DMS153 treated with DMSO at 0.1 percent for 48 hours (cell line): ENCODE measurements around the gene TMEM79.
"Not testable (repeated sequence)": the region's sequence is repeated elsewhere in the genome, so short reads cannot be mapped to it uniquely, and the experiment has no call there.

Source experiments
- DNase-seq: peaks from one replicate; lab custom pipeline; 2025; ENCODE audit not compliant: unreplicated experiment; lab: John Stamatoyannopoulos, UW

TMEM79 gene

DNA sequence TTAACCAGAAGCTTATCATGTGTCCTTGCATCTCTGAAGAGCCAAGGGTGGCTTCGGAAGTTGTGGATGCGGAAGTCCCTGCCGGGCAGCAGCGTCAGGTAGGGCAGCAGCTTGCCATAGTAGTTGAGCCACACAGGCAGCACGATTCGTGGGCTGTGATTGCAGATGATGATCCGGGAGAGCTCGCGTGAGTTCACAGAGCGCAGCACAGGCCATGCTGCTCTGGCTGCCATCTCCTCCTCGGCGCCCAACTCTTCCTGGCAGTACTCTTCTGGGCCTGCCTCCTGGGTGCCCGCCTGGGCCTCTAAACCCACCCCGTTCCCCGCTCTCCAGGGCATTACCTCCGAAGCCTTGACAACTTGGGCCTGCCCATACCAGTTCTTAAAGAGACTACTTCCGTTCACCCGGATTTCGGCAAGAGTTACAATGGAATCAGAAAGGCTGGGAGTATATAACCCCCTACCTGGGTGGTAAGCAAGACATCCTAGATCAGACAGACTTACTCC lies 14.8 kb downstream of the TMEM79 start, which contains the start of gene VHLL:
Gene VHLL (minus strand): TSS at position 456 of the 506 bp plus-strand sequence. CDS start 118 bp downstream, at position 338.
- DNase-seq: no peak

DNA sequence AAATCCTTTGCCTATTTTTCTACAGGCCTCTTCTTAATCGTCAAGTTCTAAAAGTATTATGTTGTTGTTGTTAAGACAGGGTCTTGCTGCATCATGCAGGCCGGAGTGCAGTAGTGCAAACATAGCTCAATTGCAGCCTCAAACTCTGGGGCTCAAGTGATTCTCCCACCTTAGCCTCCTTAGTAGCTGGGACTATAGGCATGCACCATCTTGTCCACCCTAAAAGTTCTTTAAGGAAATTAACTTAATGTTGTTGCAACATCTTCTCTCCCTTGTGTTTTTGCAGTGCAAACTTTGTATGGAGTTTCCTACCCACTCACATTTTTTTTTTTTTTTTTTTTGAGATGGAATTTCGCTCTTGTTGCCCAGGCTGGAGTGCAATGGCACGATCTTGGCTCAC lies 19.1 kb downstream of the TMEM79 start:
- DNase-seq: no peak

DNA sequence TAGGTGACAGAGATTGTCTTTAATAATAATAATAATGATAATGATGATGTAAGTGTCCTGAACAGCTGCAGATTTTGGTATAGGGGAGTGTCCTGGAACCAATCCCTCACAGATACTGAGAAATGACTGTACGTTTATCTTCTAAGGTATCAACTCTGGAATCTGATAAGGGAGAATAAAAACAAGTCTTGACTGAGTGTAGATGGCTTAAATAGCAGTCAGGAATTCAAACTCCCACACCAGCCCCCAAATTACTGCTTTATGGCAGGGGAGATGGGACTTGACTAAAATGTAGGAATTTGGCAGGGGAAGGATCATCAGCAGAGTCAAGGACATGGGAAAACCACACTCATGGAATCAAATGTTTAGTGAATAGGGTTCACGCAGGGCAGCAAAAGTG lies 21.1 kb downstream of the TMEM79 start:
- no peak for DNase-seq

DNA sequence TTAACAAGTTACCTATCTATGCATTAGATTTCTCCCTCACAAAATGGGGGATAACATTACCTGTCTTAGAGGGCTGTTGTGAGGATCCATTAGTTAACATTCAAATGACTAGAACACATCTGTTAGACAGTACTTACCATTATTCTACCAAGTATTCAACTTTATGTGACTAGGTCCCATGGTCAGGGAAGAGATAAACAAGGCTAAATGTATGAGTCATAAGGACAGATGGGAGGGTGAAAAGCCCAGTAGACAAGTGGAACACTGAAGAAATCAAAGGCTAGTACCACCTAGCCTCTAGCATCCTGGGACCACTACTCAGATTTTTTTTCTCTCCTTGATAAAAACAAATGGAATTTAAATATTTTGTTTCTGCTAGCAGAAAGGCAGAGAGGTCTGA lies 24.0 kb downstream of the TMEM79 start:
- DNase-seq: no peak

DNA sequence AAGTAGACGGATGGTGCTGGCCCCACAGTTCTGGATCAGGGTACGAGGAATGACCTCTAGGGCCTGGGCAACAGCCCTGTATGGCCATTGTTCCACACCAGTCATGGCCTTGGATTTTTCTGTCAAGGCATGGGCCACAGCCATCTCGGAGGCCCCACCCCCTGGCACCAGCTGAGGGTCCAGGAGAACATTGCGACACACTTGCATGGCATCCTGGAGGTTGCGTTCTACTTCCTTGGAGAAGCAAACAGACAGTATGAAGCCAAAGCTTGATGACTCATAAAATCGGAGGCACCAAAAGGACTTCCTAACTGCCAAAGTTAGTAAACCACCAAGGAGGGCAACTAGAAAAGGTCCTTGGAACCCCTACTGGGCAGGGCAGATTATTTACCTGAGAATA lies 26.8 kb downstream of the TMEM79 start:
- DNase-seq: no peak

DNA sequence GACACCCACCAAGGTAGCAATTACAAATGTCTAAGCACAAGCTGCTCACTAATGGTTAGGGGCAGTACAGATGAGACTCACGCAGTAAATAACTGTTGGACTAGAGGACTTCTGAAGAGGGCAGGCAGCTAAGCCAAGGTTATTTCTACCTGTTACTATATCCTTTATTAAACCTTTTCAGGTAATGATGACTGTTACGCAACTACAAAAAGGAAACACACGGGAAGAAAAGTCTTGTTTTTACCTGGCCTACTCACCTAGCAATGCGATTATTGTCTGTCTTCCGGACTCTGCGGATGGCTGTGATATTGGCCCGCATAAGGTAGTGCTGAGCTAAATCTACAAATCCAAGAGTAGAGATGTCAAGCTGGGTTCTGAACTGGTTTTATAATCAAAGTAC lies 32.8 kb downstream of the TMEM79 start:
- DNase-seq: no peak

DNA sequence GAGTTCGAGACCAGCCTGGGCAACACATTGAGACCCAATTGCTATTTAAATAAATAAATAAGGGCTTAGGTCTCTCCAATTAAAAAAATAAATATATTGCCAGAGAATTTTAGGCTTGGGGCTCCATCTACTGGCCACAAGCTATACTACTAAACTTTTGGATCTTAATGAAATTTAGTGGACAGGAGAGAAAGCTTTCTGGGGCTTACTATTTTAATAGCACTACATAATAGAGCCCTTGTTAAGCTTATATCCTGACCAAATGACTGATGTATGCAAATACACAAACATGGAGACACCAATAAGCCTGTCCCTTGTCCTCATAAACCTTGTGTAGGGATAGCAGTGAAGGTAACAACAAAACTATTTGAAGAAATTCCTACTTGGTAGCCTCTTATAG lies 35.5 kb downstream of the TMEM79 start:
- DNase-seq: no peak

DNA sequence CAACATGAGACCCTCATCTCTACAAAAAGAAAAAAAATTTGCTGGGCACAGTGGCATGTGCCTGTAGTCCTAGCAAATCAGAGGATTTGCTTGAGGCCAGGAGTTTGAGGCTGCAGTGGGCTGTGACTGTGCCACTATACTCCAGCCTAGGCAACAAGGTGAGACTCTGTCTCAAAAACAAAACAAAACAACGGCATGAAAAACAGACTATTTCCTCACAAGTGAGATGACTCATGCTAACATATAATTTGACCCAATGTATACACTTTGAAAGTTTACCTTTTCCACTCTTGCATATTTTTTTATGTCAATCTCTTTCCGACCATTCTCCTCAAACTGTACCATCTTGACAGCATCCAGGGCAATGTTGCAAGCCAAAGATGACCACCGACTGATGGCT lies 36.4 kb downstream of the TMEM79 start:
- no peak for DNase-seq

DNA sequence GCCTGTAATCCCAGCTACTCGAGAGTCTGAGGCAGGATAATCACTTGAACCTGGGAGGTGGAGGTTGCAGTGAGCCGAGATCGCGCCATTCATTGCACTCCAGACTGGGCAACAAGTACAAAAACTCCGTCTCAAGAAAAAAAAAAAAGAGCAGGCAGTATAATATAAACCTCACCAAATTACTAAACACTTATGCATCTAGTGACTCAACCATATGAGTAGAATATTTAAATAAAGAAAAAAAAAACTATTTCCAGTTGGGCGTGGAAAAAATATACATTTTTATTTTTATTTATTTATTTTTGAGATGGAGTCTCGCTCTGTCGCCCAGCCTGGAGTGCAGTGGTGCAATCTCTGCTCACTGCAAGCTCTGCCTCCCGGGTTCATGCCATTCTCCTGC lies 39.1 kb downstream of the TMEM79 start:
- not testable (repeated sequence) for DNase-seq

DNA sequence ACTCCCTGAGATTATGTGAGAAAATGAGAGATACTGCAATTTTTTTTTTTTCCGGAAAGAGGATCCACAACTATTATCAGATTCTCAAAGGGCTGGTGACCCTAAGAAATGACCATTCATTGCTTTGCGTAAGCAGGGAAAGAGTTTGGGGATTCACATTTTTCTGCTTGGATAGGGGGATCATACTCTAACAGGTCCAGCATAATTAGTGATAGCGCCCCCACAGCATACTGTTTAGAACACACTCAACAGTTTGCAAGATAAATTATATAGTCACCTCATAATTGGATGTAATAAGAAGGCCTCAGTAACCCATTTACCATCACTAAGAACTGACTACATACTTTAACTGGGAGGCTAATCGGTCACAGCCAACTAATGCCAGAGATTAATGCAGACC lies 52.1 kb downstream of the TMEM79 start:
- DNase-seq: no peak

DNA sequence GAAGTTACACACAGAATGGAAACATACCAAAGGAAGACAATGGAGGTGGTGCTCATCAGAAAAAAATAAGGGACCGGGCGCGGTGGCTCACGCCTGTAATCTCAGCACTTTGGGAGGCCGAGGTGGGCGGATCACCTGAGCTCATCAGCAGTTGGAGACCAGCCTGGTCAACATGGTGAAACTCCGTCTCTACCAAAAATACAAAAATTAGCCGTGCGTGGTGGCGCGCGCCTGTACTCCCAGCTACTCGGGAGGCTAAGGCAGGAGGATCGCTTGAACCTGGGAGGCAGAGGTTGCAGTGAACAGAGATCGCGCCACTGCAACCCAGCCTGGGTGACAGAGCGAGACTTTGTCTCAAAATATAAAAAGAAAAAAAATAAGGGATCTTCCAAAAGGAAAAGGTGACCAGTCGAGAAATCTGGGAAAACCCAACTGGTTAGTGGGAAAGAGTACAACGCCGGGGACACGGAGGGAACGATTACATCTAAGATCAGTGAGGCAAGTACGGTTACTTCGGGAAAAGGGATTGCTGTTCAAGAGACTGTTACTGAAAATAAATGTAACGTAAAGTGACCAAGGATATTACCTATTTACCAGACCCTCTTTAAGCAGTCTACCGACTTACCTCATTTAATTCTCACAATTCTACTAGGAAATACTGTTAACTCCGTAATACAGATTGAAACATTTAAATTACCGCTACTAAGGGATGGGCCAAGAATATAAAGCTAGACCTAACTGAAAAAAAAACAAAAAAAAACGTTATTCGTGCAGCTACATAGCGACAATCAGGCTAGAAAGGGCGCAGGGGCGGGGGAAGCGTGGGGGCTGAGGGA lies 53.1 kb downstream of the TMEM79 start:
- DNase-seq: no peak

DNA sequence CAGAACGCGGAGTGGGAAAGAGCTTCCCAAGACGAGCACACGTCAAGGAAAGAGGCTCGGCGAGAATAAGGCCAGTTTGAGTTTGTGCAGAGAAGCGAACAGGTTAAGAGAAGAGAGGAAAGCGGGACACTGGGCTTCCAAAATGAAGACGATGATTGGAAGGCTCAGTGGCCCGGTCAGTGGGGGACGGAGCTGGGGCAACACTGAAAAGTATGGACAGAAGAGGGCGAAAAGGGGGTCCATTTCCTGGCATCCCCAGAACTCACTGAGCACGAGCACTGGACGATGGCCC lies 53.7 kb downstream of the TMEM79 start:
- no peak for DNase-seq

DNA sequence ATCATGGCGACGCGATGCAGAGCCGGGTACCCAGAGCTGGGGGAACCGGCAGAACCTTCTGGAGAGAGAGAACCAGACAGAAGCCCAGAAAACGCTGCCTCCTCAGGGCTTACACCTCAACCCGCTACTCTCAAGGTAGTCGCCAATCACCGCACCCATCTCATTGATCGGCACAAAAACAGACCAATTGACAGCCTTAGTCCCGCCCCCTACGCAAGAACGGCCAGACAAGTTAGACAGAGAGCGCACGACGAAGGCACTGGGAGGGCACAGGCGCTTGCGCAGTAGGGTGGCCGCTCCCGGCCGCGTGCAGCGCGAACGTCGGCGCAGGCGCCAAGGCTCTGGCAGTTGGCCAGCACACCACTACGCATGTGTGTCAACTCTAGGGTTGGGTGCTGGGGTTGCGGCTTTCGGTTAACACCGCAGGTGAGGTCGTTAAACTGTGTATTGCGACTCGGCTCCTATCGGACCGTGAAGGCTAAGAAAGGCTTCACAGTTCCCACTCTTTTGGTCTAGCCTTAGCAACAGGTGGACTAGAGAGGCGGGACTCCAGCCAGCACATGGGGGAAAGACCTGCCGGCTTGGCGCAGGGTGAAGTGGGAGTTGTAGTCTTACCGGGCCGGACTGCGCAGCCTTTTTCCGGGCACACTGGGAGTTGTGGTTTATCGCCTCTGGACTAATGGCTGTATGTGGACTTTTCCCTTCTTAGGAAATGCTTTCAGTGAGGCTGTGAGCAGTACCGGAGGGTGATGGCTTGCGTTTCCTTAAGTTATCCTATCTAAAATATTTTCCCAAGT lies 54.3 kb downstream of the TMEM79 start, which contains the start of the genes CCT3 and TSACC:
Gene CCT3 (minus strand): TSS at position 113 of the 797 bp plus-strand sequence. CDS start 108 bp downstream, at position 5.
Gene TSACC (plus strand): TSS at position 347 of the 797 bp plus-strand sequence. CDS start 1,232 bp downstream, outside the sequence.
- peak; percentile 100 for DNase-seq
